Stimulated activated CD4-positive, alpha-beta T cell treated with anti-CD3 and anti-CD28 coated beads, Interleukin-2, amount 100 ng/mL, for 4 hours (primary cell): ENCODE data around the gene FBL.
"Not testable (repeated sequence)": the region's sequence is repeated elsewhere in the genome, so short reads cannot be mapped to it uniquely, and the experiment has no call there.

Source experiments
- DNase-seq: peaks from one replicate; pipeline ENCODE4 v3.0.0-alpha.2; 2020; ENCODE audit warnings: low read depth

Gene FBL

GRCh38 chr19:39876486-39876885, 30.3 kb upstream of the FBL start:
- not testable (repeated sequence) for DNase-seq

GRCh38 chr19:39875401-39875864, 29.3 kb upstream of the FBL start:
- not testable (repeated sequence) for DNase-seq

GRCh38 chr19:39874404-39874803, 28.2 kb upstream of the FBL start:
- no peak for DNase-seq

DNA sequence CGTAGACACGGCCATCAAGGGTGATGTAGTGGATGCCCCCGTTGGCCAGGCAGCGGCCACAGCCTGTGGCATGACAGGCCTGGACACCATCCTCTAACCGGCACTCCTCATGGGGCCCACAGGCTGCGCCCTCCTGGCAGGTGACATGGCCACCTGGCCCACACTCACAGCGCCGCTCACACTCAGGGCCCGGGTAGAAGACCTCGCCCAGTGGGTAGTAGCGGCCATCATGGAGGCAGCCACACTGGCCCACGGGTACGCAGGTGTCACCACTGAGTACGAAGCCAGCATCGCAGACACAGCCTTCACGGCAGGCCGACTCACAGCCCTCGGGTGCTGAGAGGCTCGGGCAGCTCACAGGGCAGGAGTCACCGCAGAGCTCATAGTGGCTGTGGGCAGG, 27.2 kb upstream of the FBL start:
- DNase-seq: no peak

- no peak for DNase-seq
Observed at GRCh38 chr19:39871886-39872866, 26.0 kb upstream of the FBL start.

GRCh38 chr19:39871362-39871761, 25.2 kb upstream of the FBL start:
- DNase-seq: no peak

DNA sequence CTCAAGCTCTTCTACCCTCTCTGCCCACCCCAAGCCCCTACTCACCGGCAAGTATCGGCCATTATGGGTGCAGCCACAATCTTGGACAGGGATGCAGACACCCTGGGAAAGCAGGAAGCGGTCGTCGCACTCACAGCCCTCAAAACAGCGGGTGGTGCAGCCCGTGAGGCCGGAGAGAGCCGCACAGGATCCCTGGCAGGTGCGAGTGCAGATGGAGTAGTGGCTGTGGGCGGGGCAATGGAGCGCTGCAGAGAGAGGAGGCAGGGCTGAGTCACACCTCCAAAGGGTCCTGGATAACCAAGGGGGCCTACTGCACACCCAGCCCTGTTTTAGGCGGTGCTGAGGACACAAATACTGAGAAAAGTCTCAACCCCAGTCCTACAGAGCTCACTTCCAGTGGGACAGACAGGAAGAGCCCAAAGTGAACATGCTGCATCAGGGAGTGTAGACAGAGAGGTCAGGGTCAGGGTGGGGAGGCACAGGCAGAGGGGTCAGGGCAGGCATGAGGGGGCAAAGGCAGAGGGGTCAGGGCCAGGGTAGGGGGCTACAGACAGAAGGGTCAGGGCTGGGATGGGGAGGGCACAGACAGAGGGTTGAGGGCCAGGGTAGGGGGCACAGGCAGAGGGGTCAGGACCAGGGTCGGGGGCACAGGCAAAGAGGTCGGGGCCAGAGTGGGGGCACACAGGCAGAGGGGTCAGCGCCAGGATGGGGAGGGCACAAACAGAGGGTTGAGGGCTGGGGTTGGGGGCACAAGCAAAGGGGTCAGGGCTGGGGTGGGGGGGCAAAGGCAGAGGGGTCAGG, 24.2 kb upstream of the FBL start:
- DNase-seq: no peak

DNA sequence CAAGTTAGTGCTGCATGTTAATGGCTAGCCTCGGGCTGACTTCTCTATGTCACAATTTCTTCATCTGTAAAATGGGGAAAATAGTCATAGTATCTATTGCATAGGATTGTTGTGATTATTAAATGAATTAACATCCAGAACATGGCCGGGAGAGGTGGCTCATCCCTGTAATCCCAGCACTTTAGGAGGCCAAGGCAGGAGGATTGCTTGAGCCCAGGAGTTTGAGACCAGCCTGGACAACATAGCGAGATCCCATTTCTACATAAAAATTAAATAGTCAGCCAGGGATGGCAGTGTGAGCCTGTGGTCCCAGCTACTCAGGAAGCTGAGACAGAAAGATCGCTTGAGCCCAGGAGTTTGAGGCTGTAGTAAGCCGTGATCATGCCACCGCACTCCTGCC, 21.8 kb upstream of the FBL start:
- DNase-seq: no peak

GRCh38 chr19:39867133-39867532, 21.0 kb upstream of the FBL start:
- DNase-seq: no peak

GRCh38 chr19:39865953-39866352, 19.8 kb upstream of the FBL start:
- no peak for DNase-seq

GRCh38 chr19:39865186-39865585, 19.0 kb upstream of the FBL start:
- DNase-seq: no peak

- no peak for DNase-seq
Observed at GRCh38 chr19:39864118-39864517, 17.9 kb upstream of the FBL start.

- DNase-seq: no peak
Observed at GRCh38 chr19:39858541-39858940, 12.4 kb upstream of the FBL start.

GRCh38 chr19:39852882-39853281, 6.7 kb upstream of the FBL start:
- DNase-seq: no peak

DNA sequence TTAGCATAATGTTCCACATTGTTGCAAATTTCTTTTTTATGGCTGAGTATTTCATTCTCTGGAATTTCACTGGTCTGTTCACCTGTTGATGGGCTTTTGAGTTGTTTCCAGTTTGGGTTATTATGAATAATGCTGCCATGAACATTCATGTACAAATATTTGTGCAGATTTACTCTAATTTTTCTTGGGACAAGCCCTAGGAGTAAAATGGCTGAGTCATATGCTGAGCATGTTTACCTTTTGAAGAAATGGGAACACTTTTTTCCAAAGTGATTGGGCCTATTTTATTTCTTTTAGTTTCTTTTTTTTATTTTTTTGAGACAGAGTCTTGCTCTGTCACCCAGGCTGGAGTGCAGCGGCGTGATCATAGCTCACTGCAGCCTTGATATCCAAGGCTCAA, 4.7 kb upstream of the FBL start:
- DNase-seq: no peak

DNA sequence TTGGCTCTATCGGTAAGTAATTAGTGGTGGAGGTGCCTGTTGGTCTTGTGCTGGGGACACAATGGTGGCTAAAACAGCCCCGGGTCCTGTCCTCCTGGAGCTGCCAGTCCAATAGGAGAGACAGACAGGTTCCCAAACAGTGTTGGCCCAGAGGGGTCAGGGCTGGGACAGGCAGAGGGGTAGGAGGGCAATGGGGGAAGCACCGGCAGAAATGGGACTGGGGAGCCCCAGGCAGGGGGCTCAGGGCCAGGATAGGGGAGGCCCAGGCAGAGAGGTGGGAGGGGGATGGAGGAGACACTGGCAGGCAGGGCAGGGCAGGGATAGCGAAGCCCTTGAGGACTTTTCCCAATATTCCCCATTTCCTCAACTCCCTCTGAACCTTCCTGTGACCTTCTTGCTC, 2.2 kb upstream of the FBL start:
- DNase-seq: no peak

DNA sequence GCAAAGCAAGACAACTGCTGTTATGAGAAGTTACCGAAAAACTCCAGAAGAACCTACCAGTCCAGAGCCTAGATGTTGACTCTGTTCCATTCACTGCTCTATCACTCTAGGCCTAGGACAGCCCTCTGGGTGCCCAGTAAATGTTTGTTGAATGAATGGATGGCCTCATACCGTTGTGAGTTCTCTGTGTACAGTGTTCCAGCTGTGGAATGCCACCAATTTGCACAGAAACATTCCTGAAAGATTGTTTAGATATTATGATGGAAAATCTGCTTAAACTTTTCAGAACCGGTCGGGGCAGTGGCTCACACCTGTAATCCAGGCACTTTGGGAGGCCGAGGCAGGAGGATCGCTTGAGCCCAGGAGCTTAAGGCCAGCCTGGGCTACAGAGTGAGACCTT, 1.3 kb upstream of the FBL start:
- DNase-seq: no peak

- no peak for DNase-seq
Observed at GRCh38 chr19:39846678-39847486, 703 bp upstream of the FBL start.

DNA sequence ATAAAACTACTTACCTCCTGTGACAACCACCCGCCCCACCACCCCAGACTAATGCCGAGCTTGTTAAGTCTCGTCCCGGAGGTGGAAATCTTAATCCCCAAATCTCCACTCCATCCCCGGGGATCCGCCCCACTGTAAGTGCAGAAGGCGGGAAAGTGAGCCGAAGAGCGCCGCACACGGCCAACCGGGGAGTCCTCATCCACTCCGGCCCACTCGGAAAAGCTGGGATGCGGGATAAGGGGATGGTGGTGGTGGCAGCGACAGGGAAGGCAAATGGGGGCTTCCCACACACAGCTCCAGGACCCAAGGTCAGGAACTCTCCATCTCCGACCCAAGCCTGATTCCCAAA, 621 bp downstream of the FBL start:
- no peak for DNase-seq

DNA sequence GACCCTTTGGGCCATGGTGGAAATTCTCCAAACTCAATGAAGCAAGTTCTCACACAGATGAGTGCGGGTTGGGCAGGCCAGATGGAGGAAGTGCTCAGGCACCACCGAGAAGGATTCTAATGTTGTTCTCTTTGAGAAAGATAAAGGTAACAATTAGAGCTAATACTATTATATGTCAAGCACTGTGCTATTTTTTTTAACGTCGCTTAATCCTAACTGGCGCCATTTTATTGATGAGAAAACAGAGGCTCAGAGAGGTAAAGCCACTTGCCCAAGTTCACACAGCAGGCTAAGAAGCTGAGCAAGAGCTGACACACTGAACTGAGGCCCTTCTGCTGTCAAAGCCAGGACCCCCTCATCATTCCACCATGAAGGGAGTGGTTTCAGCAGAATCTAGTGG, 1.0 kb downstream of the FBL start:
- DNase-seq: no peak

DNA sequence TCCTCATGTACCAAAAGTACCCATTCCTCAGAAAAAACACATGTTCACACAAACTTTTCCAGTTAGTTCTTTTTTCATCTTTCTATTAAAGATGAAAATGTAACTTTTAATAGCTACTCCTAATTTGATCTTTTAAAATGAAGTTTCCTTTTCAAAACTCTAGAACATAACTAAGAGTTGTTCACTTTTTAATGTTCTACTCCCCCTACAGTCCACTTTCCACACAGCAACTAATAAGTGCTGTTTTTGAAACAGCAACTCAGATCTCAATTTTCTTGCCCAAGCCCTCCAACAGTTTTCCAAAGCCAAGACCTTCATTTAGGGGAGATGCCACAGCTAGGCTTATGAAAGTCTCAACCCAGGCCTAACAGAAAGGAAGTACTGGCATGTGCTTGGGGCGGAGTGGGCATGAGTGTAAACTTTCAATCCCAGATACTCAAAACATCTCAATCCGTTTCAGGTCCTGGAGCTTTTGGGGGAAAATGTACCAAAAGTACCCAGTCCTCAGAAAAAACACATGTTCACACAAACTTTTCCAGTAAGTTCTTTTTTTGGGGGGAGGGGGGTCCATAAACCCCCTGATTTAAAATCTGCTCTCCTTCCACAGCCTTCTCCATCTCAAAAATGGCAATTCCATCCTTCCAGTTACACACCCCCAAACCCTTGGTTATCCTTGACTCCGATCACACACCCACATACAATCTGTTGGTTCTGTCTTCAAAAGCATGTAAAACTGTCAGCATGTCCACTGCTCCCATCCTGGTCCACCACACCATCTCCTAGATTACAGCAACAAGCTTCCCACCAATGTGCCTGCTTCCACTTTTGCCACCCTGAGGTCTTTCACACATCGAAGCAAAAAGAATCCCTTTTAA, 2.0 kb downstream of the FBL start:
- DNase-seq: no peak
